Endothelial cell (in vitro differentiated cells): ENCODE results near the gene CTNND2. TPM values are rescaled to one million over a fixed set of nuclear protein-coding genes. Genes with fewer than 3 reads are reported as not detected.

Experiments used
- DNase-seq: peaks from one replicate; pipeline ENCODE4 v3.0.0; 2021; ENCODE audit warnings: low spot score
- H3K27ac Mint-ChIP-seq: one replicate; pipeline ENCODE4 v1.8.0; 2021; ENCODE audit warnings: mixed read lengths, inconsistent platforms; ENCODE audit not compliant: unreplicated experiment
- H3K27me3 Mint-ChIP-seq: one replicate; pipeline ENCODE4 v1.8.0; 2021; ENCODE audit warnings: mild to moderate bottlenecking, moderate library complexity, mixed read lengths, inconsistent platforms; ENCODE audit not compliant: unreplicated experiment
- H3K36me3 Mint-ChIP-seq: one replicate; pipeline ENCODE4 v1.8.0; 2021; ENCODE audit warnings: mild to moderate bottlenecking, low read depth, mixed read lengths, inconsistent platforms; ENCODE audit not compliant: unreplicated experiment
- H3K4me1 Mint-ChIP-seq: one replicate; pipeline ENCODE4 v1.8.0; 2021; ENCODE audit warnings: mild to moderate bottlenecking, mixed read lengths, inconsistent platforms; ENCODE audit not compliant: unreplicated experiment
- H3K4me3 Mint-ChIP-seq: one replicate; pipeline ENCODE4 v1.8.0; 2021; ENCODE audit warnings: mild to moderate bottlenecking, mixed read lengths, inconsistent platforms; ENCODE audit not compliant: unreplicated experiment
- H3K9me3 Mint-ChIP-seq: one replicate; pipeline ENCODE4 v1.8.0; 2021; ENCODE audit warnings: mixed read lengths, inconsistent platforms; ENCODE audit not compliant: unreplicated experiment
- CTCF ChIP-seq: fragments of 200-600 bp; sonication (generic); IDR thresholded peaks from one replicate; pipeline ENCODE4 v1.5.0; 2021; ENCODE audit warnings: antibody characterized with exemption; ENCODE audit not compliant: unreplicated experiment
- total RNA-seq: library from RNA; stranded (reverse); fragmentation: NEBNext Ultra II Directional; extraction: Animal tissue kit (Norgen Biotek cat#: 25700); gene quantifications from one replicate; pipeline ENCODE4 v1.2.1, GENCODE V29; 2021; ENCODE audit not compliant: unreplicated experiment

CTNND2 gene
- total RNA-seq, 1 donor from 2014 or later: 3.6 TPM

GRCh38 chr5:11672385-11673085 is 231.7 kb downstream of the CTNND2 start:
- Mint-ChIP-seq H3K9me3 (no peaks in the 10 kb centered on the region), H3K27ac (no peak overlapping the region), H3K27me3 (peaks cover 1% of the 10 kb centered on the region), H3K36me3 (no peaks in the 10 kb centered on the region), H3K4me3 (no peak overlapping the region), H3K4me1 (no peaks in the 10 kb centered on the region)
- TF ChIP-seq CTCF: no peak
- no peak for DNase-seq

- no peak overlapping the region for H3K4me3 Mint-ChIP-seq
- peaks cover 6% of the 10 kb centered on the region for H3K4me1 Mint-ChIP-seq
- DNase-seq: no peak
- H3K27me3 Mint-ChIP-seq: no peaks in the 10 kb centered on the region
- no peak overlapping the region for H3K27ac Mint-ChIP-seq
- no peak for TF ChIP-seq CTCF
- H3K36me3 Mint-ChIP-seq: no peaks in the 10 kb centered on the region
- no peaks in the 10 kb centered on the region for H3K9me3 Mint-ChIP-seq
Observed at GRCh38 chr5:11658376-11658775, 245.9 kb downstream of the CTNND2 start.

- no peak overlapping the region for H3K27ac Mint-ChIP-seq
- no peak for DNase-seq
- no peaks in the 10 kb centered on the region for H3K27me3 Mint-ChIP-seq
- no peaks in the 10 kb centered on the region for H3K9me3 Mint-ChIP-seq
- peaks cover 6% of the 10 kb centered on the region for H3K4me1 Mint-ChIP-seq
- TF ChIP-seq CTCF: no peak
- no peak overlapping the region for H3K4me3 Mint-ChIP-seq
- H3K36me3 Mint-ChIP-seq: no peaks in the 10 kb centered on the region
Observed at GRCh38 chr5:11656916-11657315, 247.3 kb downstream of the CTNND2 start.

- Mint-ChIP-seq H3K4me3 (no peak overlapping the region), H3K36me3 (no peaks in the 10 kb centered on the region), H3K27ac (no peak overlapping the region), H3K4me1 (peaks cover 6% of the 10 kb centered on the region), H3K27me3 (no peaks in the 10 kb centered on the region), H3K9me3 (no peaks in the 10 kb centered on the region)
- DNase-seq: no peak
- TF ChIP-seq CTCF: no peak
Observed at GRCh38 chr5:11655681-11656080, 248.6 kb downstream of the CTNND2 start.

GRCh38 chr5:11650936-11651335 is 253.3 kb downstream of the CTNND2 start:
- no peaks in the 10 kb centered on the region for H3K27me3 Mint-ChIP-seq
- H3K4me1 Mint-ChIP-seq: no peaks in the 10 kb centered on the region
- no peak for DNase-seq
- H3K36me3 Mint-ChIP-seq: no peaks in the 10 kb centered on the region
- no peak overlapping the region for H3K4me3 Mint-ChIP-seq
- no peak for TF ChIP-seq CTCF
- H3K27ac Mint-ChIP-seq: no peak overlapping the region
- H3K9me3 Mint-ChIP-seq: no peaks in the 10 kb centered on the region
